Osteocyte (in vitro differentiated cells): ENCODE data around the gene PAH. TPM values are rescaled to one million over a fixed set of nuclear protein-coding genes. Genes with fewer than 3 reads are reported as not detected.

Source experiments
- DNase-seq: peaks from one replicate; pipeline ENCODE4 v3.0.0; 2021; ENCODE audit warnings: mixed read lengths; ENCODE audit not compliant: unreplicated experiment; ENCODE audit errors: extremely low spot score
- H3K27ac Mint-ChIP-seq: one replicate; pipeline ENCODE4 v1.8.0; 2021; ENCODE audit warnings: mild to moderate bottlenecking, mixed read lengths; ENCODE audit not compliant: unreplicated experiment
- H3K27me3 Mint-ChIP-seq: one replicate; pipeline ENCODE4 v1.8.0; 2021; ENCODE audit warnings: mixed read lengths; ENCODE audit not compliant: unreplicated experiment
- H3K36me3 Mint-ChIP-seq: one replicate; pipeline ENCODE4 v1.8.0; 2021; ENCODE audit warnings: mixed read lengths; ENCODE audit not compliant: unreplicated experiment
- H3K4me1 Mint-ChIP-seq: one replicate; pipeline ENCODE4 v1.8.0; 2021; ENCODE audit warnings: mixed read lengths; ENCODE audit not compliant: unreplicated experiment
- H3K4me3 Mint-ChIP-seq: one replicate; pipeline ENCODE4 v1.8.0; 2021; ENCODE audit warnings: mild to moderate bottlenecking, moderate library complexity, mixed read lengths; ENCODE audit not compliant: unreplicated experiment
- H3K9me3 Mint-ChIP-seq: one replicate; pipeline ENCODE4 v1.8.0; 2021; ENCODE audit warnings: mixed read lengths; ENCODE audit not compliant: unreplicated experiment
- CTCF ChIP-seq: fragments of 200-600 bp; sonication (generic); IDR thresholded peaks from 2 replicates; pipeline ENCODE4 v1.5.0; 2021; ENCODE audit warnings: antibody characterized with exemption, mild to moderate bottlenecking, moderate library complexity
- total RNA-seq: library from RNA; stranded (reverse); gene quantifications from 2 replicates; pipeline ENCODE4 v1.2.1, GENCODE V29; 2021

PAH gene
- total RNA-seq, 1 donor from 2014 or later: not detected

- DNase-seq: no peak
- no peak for TF ChIP-seq CTCF
- Mint-ChIP-seq H3K27ac (no peak overlapping the region), H3K36me3 (no peaks in the 10 kb centered on the region), H3K9me3 (no peaks in the 10 kb centered on the region), H3K4me3 (no peak overlapping the region), H3K4me1 (peaks cover 9% of the 10 kb centered on the region), H3K27me3 (peaks cover 90% of the 10 kb centered on the region)
These were observed 46.8 kb upstream of the PAH start for GRCh38 chr12:102963796-102964195.

GRCh38 chr12:102962986-102963385 is 45.9 kb upstream of the PAH start:
- no peak overlapping the region for H3K27ac Mint-ChIP-seq
- H3K9me3 Mint-ChIP-seq: no peaks in the 10 kb centered on the region
- no peak for TF ChIP-seq CTCF
- H3K4me1 Mint-ChIP-seq: peaks cover 10% of the 10 kb centered on the region
- peaks cover 91% of the 10 kb centered on the region for H3K27me3 Mint-ChIP-seq
- H3K4me3 Mint-ChIP-seq: no peak overlapping the region
- DNase-seq: no peak
- no peaks in the 10 kb centered on the region for H3K36me3 Mint-ChIP-seq

GRCh38 chr12:102962532-102962931 is 45.5 kb upstream of the PAH start:
- no peak for TF ChIP-seq CTCF
- H3K9me3 Mint-ChIP-seq: no peaks in the 10 kb centered on the region
- H3K4me3 Mint-ChIP-seq: no peak overlapping the region
- no peak overlapping the region for H3K27ac Mint-ChIP-seq
- peaks cover 14% of the 10 kb centered on the region for H3K4me1 Mint-ChIP-seq
- no peaks in the 10 kb centered on the region for H3K36me3 Mint-ChIP-seq
- peaks cover 93% of the 10 kb centered on the region for H3K27me3 Mint-ChIP-seq
- DNase-seq: no peak

DNA sequence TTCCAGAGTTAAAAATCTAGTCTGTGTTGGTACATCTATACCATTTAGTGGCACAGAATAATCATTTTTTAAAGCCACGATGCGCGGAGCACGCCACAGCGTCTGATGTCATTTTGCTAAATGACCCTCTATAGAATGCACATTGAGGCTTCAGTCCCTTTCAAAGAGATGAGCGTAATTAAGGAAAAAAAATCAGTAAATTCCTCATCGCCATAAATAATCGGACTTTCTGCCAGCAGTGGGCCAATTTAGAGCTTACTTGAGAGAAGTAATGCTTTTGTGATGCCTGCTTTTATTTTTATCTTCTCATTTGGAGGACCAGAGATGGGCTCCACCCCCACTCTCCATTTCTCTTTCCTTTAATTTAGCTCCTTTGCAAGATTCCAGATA is 44.4 kb upstream of the PAH start:
- DNase-seq: no peak
- no peak for TF ChIP-seq CTCF
- peaks cover 91% of the 10 kb centered on the region for H3K27me3 Mint-ChIP-seq
- H3K4me3 Mint-ChIP-seq: no peak overlapping the region
- no peak overlapping the region for H3K27ac Mint-ChIP-seq
- peaks cover 20% of the 10 kb centered on the region for H3K4me1 Mint-ChIP-seq
- H3K36me3 Mint-ChIP-seq: no peaks in the 10 kb centered on the region
- no peaks in the 10 kb centered on the region for H3K9me3 Mint-ChIP-seq

DNA sequence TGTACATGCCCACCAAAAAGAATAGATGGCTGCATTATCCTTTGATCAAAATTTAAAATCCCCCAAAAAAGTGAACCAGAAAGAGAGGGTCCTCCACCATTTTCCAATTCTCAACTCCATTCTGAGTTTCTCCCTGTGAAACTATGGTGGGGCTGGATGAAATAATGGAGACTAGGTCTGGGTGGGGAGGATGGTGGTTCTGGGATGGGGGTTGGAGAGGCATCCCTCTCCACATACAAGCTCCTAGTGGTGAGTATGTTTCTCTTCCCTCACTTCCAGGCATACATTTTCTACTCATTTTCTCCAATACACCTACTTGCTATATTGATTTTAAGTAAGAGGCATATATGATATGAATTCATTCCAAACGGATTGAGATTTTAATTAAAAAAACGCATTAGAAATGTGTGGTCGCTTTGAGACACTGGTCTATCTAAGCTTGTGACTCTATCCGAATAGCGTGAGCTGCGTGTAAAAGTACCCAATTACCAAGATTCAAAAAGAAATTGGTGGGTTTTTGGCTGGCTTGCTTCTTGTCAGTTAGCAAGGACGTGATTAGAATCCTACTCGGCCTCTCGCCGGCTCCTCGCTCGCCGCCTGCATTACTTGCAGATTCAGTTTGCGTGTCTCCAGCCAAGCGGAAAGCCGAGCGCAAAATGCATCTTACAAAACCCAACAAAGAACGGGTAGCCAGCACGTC is 43.9 kb upstream of the PAH start:
- no peak for DNase-seq
- Mint-ChIP-seq H3K4me1 (peaks cover 20% of the 10 kb centered on the region), H3K36me3 (no peaks in the 10 kb centered on the region), H3K27me3 (peaks cover 91% of the 10 kb centered on the region), H3K27ac (no peak overlapping the region), H3K9me3 (no peaks in the 10 kb centered on the region), H3K4me3 (no peak overlapping the region)
- TF ChIP-seq CTCF: no peak
